ENCODE data around the gene KRT31.

Gene KRT31

DNA sequence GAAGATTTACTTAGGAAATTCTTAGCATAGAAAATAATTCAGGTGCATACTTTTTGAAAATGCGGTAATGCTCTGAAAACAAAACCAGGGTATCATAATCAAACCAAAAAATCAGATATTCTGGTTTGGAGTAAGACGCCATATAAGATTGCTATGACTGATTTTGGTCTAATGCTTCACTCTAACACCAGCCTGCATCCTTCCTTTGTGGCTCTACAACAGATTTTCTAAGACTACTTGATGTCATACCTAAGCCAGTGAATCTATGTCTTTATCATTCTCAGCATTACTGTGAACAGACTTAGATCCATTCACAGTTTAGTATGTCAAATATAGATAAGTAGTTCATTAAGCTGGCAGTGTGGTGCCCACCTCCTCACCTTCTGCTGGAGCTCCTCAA lies 28.4 kb downstream of the KRT31 start:
- TF ChIP-seq, protein P1, sequence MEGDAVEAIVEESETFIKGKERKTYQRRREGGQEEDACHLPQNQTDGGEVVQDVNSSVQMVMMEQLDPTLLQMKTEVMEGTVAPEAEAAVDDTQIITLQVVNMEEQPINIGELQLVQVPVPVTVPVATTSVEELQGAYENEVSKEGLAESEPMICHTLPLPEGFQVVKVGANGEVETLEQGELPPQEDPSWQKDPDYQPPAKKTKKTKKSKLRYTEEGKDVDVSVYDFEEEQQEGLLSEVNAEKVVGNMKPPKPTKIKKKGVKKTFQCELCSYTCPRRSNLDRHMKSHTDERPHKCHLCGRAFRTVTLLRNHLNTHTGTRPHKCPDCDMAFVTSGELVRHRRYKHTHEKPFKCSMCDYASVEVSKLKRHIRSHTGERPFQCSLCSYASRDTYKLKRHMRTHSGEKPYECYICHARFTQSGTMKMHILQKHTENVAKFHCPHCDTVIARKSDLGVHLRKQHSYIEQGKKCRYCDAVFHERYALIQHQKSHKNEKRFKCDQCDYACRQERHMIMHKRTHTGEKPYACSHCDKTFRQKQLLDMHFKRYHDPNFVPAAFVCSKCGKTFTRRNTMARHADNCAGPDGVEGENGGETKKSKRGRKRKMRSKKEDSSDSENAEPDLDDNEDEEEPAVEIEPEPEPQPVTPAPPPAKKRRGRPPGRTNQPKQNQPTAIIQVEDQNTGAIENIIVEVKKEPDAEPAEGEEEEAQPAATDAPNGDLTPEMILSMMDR (IDR thresholded peaks at IDR 0.05) = no peak
- Mint-ChIP-seq H3K27ac (no peak overlapping the region), H3K4me3 (no peak overlapping the region)

GRCh38 chr17:41367426-41368075 lies 29.9 kb downstream of the KRT31 start:
- no peak overlapping the region for H3K27ac Mint-ChIP-seq
- H3K27me3 Mint-ChIP-seq (ENCODE audit: low read depth, poor library complexity) = peaks cover 8% of the 10 kb centered on the region
- no peak overlapping the region for H3K4me3 Mint-ChIP-seq
- H3K4me1 Mint-ChIP-seq = no peaks in the 10 kb centered on the region
- TF ChIP-seq, protein P1 (IDR thresholded peaks at IDR 0.05) = no peak
- DNase-seq = no peak
- no peaks in the 10 kb centered on the region for H3K36me3 Mint-ChIP-seq (ENCODE audit: low read depth)
- no peaks in the 10 kb centered on the region for H3K9me3 Mint-ChIP-seq

More for the DNA sequence above, 28.4 kb downstream of the KRT31 start:
- Mint-ChIP-seq H3K27me3 (ENCODE audit: low read depth, poor library complexity) (peaks cover 8% of the 10 kb centered on the region), H3K9me3 (no peaks in the 10 kb centered on the region), H3K36me3 (ENCODE audit: low read depth) (no peaks in the 10 kb centered on the region), H3K4me1 (no peaks in the 10 kb centered on the region)
- no peak for DNase-seq

DNA sequence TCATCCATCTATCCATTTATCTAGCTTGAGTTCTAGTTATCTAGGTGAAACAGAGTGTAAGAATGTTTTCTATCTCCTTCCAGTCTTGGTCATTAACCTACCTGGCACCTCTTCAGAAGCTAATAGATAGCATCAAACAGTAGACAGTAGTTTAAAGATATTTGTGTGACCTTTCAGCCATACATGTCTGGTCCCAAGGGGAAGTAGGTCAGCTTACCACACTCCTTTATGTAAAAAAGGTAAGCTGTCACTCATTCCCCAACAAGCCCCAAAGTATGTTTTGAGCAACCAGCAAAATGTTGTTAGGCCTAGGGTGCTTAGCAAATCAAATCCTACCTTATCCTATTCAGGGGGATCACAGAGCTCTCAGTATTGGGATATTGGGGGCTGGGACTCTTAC lies 31.3 kb downstream of the KRT31 start:
- no peaks in the 10 kb centered on the region for H3K9me3 Mint-ChIP-seq
- TF ChIP-seq, protein P1 (IDR thresholded peaks at IDR 0.05) = no peak
- no peak for DNase-seq

DNA sequence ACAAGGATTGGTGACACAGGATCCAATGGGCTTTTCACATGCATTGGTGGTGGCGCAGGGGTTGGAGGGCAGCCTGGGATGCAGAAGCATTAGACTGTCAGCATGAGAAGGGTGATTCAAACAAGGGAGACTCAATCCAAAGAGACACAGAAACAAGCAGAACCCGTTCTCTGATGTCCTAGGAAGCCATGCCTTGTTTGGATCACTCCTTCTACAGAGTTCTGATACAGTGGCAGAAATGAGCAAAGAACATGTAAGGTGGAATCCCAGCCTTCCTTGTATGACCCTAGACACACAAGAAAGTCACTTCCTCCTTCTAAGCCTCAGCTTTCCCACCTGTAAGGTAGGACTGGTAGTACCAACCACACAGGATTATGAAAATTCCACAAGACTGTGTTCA lies 33.5 kb downstream of the KRT31 start:
- DNase-seq = no peak

More for the DNA sequence above, 31.3 kb downstream of the KRT31 start:
- no peak overlapping the region for H3K27ac Mint-ChIP-seq
- no peaks in the 10 kb centered on the region for H3K4me1 Mint-ChIP-seq
- H3K36me3 Mint-ChIP-seq (ENCODE audit: low read depth) = no peaks in the 10 kb centered on the region
- no peak overlapping the region for H3K4me3 Mint-ChIP-seq
- peaks cover 16% of the 10 kb centered on the region for H3K27me3 Mint-ChIP-seq (ENCODE audit: low read depth, poor library complexity)

GRCh38 chr17:41360296-41360995 lies 37.0 kb downstream of the KRT31 start:
- Mint-ChIP-seq H3K4me1 (no peaks in the 10 kb centered on the region), H3K27me3 (ENCODE audit: low read depth, poor library complexity) (peaks cover 14% of the 10 kb centered on the region), H3K36me3 (ENCODE audit: low read depth) (no peaks in the 10 kb centered on the region), H3K9me3 (peaks cover 7% of the 10 kb centered on the region), H3K4me3 (no peak overlapping the region), H3K27ac (no peak overlapping the region)
- TF ChIP-seq, protein P1 (IDR thresholded peaks at IDR 0.05) = no peak
- no peak for DNase-seq

More for the DNA sequence above, 33.5 kb downstream of the KRT31 start:
- peaks cover 7% of the 10 kb centered on the region for H3K9me3 Mint-ChIP-seq
- no peaks in the 10 kb centered on the region for H3K36me3 Mint-ChIP-seq (ENCODE audit: low read depth)
- no peak overlapping the region for H3K27ac Mint-ChIP-seq
- TF ChIP-seq, protein P1 (IDR thresholded peaks at IDR 0.05) = no peak
- H3K4me1 Mint-ChIP-seq = no peaks in the 10 kb centered on the region
- H3K4me3 Mint-ChIP-seq = no peak overlapping the region
- peaks cover 14% of the 10 kb centered on the region for H3K27me3 Mint-ChIP-seq (ENCODE audit: low read depth, poor library complexity)

All from nephron progenitor cell (in vitro differentiated cells).